SU-DHL-6 (cell line): Measurements from ENCODE around the gene WNT5A.

Experiments
- H2AFZ ChIP-seq: fragments of 200-600 bp; sonication (generic); 2 replicates; pipeline ENCODE4 v1.6.1; 2014; ENCODE audit warnings: low read depth, mild to moderate bottlenecking, moderate library complexity, mixed read lengths, antibody characterized with exemption, low read length; ENCODE audit not compliant: severe bottlenecking
- H3F3A ChIP-seq: fragments of 200-600 bp; shearing (Covaris generic); 2 replicates; pipeline ENCODE4 v1.6.0; 2016; ENCODE audit warnings: antibody characterized with exemption, mild to moderate bottlenecking; ENCODE audit not compliant: insufficient read depth
- H3K27ac ChIP-seq: fragments of 200-600 bp; sonication (generic); 2 replicates; pipeline ENCODE4 v1.5.1; 2016; ENCODE audit warnings: low read depth, mild to moderate bottlenecking, low read length, moderate library complexity, mixed read lengths
- H3K27me3 ChIP-seq: fragments of 200-600 bp; sonication (generic), shearing (Covaris generic); 2 replicates; pipeline ENCODE4 v1.6.0; 2014; ENCODE audit warnings: mild to moderate bottlenecking, low read length
- H3K36me3 ChIP-seq: fragments of 200-600 bp; sonication (generic); 2 replicates; pipeline ENCODE4 v1.6.1; 2014; ENCODE audit warnings: mild to moderate bottlenecking, low read length, mixed read lengths
- H3K4me2 ChIP-seq: fragments of 300-600, 200-600 bp; shearing (Covaris generic), sonication (generic); 2 replicates; pipeline ENCODE4 v1.6.0; 2014; ENCODE audit warnings: low read length, low read depth, mild to moderate bottlenecking; ENCODE audit not compliant: poor library complexity, severe bottlenecking
- H3K4me3 ChIP-seq: fragments of 200-600 bp; sonication (generic); 2 replicates; pipeline ENCODE4 v1.5.1; 2014; ENCODE audit warnings: antibody characterized with exemption, low read length, mild to moderate bottlenecking, mixed read lengths; ENCODE audit not compliant: insufficient read depth, poor library complexity, severe bottlenecking
- H3K79me2 ChIP-seq: fragments of 200-600 bp; sonication (generic); 2 replicates; pipeline ENCODE4 v1.6.1; 2014; ENCODE audit warnings: mild to moderate bottlenecking, low read length, moderate library complexity; ENCODE audit not compliant: insufficient read depth
- H3K9ac ChIP-seq: fragments of 200-600 bp; sonication (generic); 2 replicates; pipeline ENCODE4 v1.7.0; 2014; ENCODE audit warnings: mild to moderate bottlenecking, low read length
- H3K9me2 ChIP-seq: fragments of 200-600 bp; sonication (generic); replicated peaks from 2 replicates; pipeline ENCODE4 v1.6.1; 2014; ENCODE audit warnings: low read length; ENCODE audit not compliant: insufficient read depth
- H3K9me3 ChIP-seq: fragments of 200-600 bp; sonication (generic); 2 replicates; pipeline ENCODE4 v1.6.1; 2014; ENCODE audit warnings: low read length, mixed read lengths; ENCODE audit not compliant: insufficient read depth
- H4K20me1 ChIP-seq: fragments of 200-600 bp; sonication (generic); 2 replicates; pipeline ENCODE4 v1.6.1; 2014; ENCODE audit warnings: low read depth, mild to moderate bottlenecking, antibody characterized with exemption, low read length, moderate library complexity, mixed read lengths
- EZH2phosphoT487 ChIP-seq: fragments of 200-600 bp; sonication (generic), shearing (Covaris generic); conservative IDR thresholded peaks from 2 replicates; pipeline ENCODE4 v1.6.1; 2018; ENCODE audit warnings: mild to moderate bottlenecking, antibody characterized with exemption, low read length, moderate library complexity, mixed read lengths
- TF ChIP-seq, protein P1 (sequence below): fragments of 200-600 bp; sonication (generic); IDR thresholded peaks from one replicate; pipeline ENCODE4 v1.5.1; 2017; ENCODE audit warnings: antibody characterized with exemption, mild to moderate bottlenecking, low read length, moderate library complexity; ENCODE audit not compliant: insufficient read depth, poor library complexity, severe bottlenecking

Gene WNT5A

GRCh38 chr3:55500555-55501330 lies 13.6 kb upstream of the WNT5A start:
- Histone ChIP-seq H3K9ac (no peak overlapping the region), H3K27me3 (no peaks in the 10 kb centered on the region), H3K9me2 (no peaks in the 10 kb centered on the region), H2AFZ (no peak overlapping the region), H4K20me1 (no peaks in the 10 kb centered on the region), H3K9me3 (no peaks in the 10 kb centered on the region), H3K4me2 (no peak overlapping the region), H3F3A (no peaks in the 10 kb centered on the region), H3K79me2 (no peaks in the 10 kb centered on the region), H3K36me3 (no peaks in the 10 kb centered on the region), H3K27ac (no peak overlapping the region), H3K4me3 (no peak overlapping the region)
- TF ChIP-seq EZH2phosphoT487: no peak
- TF ChIP-seq, protein P1, sequence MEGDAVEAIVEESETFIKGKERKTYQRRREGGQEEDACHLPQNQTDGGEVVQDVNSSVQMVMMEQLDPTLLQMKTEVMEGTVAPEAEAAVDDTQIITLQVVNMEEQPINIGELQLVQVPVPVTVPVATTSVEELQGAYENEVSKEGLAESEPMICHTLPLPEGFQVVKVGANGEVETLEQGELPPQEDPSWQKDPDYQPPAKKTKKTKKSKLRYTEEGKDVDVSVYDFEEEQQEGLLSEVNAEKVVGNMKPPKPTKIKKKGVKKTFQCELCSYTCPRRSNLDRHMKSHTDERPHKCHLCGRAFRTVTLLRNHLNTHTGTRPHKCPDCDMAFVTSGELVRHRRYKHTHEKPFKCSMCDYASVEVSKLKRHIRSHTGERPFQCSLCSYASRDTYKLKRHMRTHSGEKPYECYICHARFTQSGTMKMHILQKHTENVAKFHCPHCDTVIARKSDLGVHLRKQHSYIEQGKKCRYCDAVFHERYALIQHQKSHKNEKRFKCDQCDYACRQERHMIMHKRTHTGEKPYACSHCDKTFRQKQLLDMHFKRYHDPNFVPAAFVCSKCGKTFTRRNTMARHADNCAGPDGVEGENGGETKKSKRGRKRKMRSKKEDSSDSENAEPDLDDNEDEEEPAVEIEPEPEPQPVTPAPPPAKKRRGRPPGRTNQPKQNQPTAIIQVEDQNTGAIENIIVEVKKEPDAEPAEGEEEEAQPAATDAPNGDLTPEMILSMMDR: no peak

DNA sequence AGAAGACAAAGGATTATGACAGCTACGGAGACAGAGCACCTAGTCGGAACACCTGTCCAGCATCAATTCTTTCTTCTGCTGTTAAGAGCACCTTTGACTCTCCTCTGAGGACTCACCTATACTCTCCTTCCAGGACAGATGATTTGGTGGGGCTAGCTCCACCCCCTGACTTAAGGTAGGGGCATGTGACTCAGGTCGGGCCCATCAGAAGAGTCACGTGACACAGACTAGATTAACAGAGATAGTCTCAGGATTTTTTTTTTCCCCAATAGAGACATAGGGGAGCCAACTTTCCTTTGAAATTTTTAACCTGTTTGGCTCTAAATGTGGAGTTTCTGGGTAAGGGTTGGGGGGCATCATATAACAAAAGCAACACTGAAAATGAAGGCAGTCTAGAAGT lies 11.4 kb upstream of the WNT5A start:
- Histone ChIP-seq H3K9me2 (no peaks in the 10 kb centered on the region), H3K4me3 (no peak overlapping the region)
- TF ChIP-seq, protein P1: no peak
- TF ChIP-seq EZH2phosphoT487: no peak

GRCh38 chr3:55497250-55497649 lies 10.1 kb upstream of the WNT5A start:
- Histone ChIP-seq H3K27ac (no peak overlapping the region), H4K20me1 (no peaks in the 10 kb centered on the region), H3K79me2 (no peaks in the 10 kb centered on the region), H3K27me3 (no peaks in the 10 kb centered on the region), H3K9me2 (no peaks in the 10 kb centered on the region; the same call in 1 of the 2 replicates), H3F3A (no peaks in the 10 kb centered on the region), H3K4me2 (no peak overlapping the region), H3K36me3 (no peaks in the 10 kb centered on the region), H3K4me3 (no peak overlapping the region), H3K9me3 (no peaks in the 10 kb centered on the region), H3K9ac (no peak overlapping the region), H2AFZ (no peak overlapping the region)
- TF ChIP-seq, protein P1: no peak

More for the DNA sequence above, 11.4 kb upstream of the WNT5A start:
- Histone ChIP-seq H3K9ac (no peak overlapping the region), H3K27ac (no peak overlapping the region), H3K9me3 (no peaks in the 10 kb centered on the region), H3K27me3 (no peaks in the 10 kb centered on the region), H3K4me2 (no peak overlapping the region), H3F3A (no peaks in the 10 kb centered on the region), H3K36me3 (no peaks in the 10 kb centered on the region), H2AFZ (no peak overlapping the region), H3K79me2 (no peaks in the 10 kb centered on the region), H4K20me1 (no peaks in the 10 kb centered on the region)
